Liver (tissue), 9 donors: ENCODE data around the gene CDH23. TPM values are rescaled to one million over a fixed set of nuclear protein-coding genes. Genes with fewer than 3 reads are reported as not detected.

ENCODE experiments used
- DNase-seq: peaks from one replicate; pipeline ENCODE4 v3.0.0-alpha.2; 2017; ENCODE audit warnings: low spot score
- H3K27ac ChIP-seq, 2 donors: one replicate each; pipeline ENCODE4 v1.7.0; 2013; ENCODE audit warnings: inconsistent platforms in 2 of 2, low read length in 2 of 2, control low read depth in 1 of 2, low read depth in 1 of 2, mild to moderate bottlenecking in 1 of 2
- H3K27me3 ChIP-seq, 4 donors: one replicate each; pipeline versions ENCODE4 v1.6.1 to v1.7.0; 2013; ENCODE audit warnings: low read length in 3 of 4, inconsistent platforms in 1 of 4, mild to moderate bottlenecking in 1 of 4, moderate library complexity in 1 of 4; ENCODE audit not compliant: control insufficient read depth in 4 of 4, insufficient read depth in 4 of 4
- H3K36me3 ChIP-seq, 4 donors: one replicate each; pipeline versions ENCODE4 v1.6.1 to v1.7.0; 2013; ENCODE audit warnings: low read length in 3 of 4, mild to moderate bottlenecking in 3 of 4, low read depth in 1 of 4, moderate library complexity in 1 of 4; ENCODE audit not compliant: control insufficient read depth in 4 of 4, insufficient read depth in 3 of 4
- H3K4me1 ChIP-seq, 4 donors: one replicate each; pipeline versions ENCODE4 v1.6.1 to v1.7.0; 2013; ENCODE audit warnings: low read length in 3 of 4, mild to moderate bottlenecking in 3 of 4, moderate library complexity in 1 of 4; ENCODE audit not compliant: control insufficient read depth in 4 of 4, insufficient read depth in 4 of 4
- H3K4me3 ChIP-seq, 3 donors: one replicate each; pipeline versions ENCODE4 v1.6.1 to v1.7.0; 2013; ENCODE audit warnings: low read length in 3 of 3, control low read depth in 1 of 3, low read depth in 1 of 3, mild to moderate bottlenecking in 1 of 3
- H3K9ac ChIP-seq, 2 donors: one replicate each; pipeline ENCODE4 v1.7.0; 2013; ENCODE audit warnings: low read length in 2 of 2, mild to moderate bottlenecking in 2 of 2, moderate library complexity in 2 of 2, control low read depth in 1 of 2, low read depth in 1 of 2
- H3K9me3 ChIP-seq, 4 donors: one replicate each; pipeline versions ENCODE4 v1.6.1 to v1.7.0; 2013; ENCODE audit warnings: low read length in 3 of 4; ENCODE audit not compliant: control insufficient read depth in 4 of 4
- CTCF ChIP-seq: fragments of 150-350 bp; IDR thresholded peaks from 2 replicates; pipeline ENCODE4 v1.5.1; 2017; ENCODE audit warnings: improper control_type of control experiment, low read depth, low read length; ENCODE audit not compliant: missing input control
- EGR1 ChIP-seq, 2 donors: IDR thresholded peaks; 2 replicates each; pipeline ENCODE4 v1.6.1; 2016 to 2018; ENCODE audit warnings: antibody characterized with exemption in 2 of 2, low read depth in 2 of 2
- FOXA1 ChIP-seq: IDR thresholded peaks from 2 replicates; pipeline ENCODE4 v1.6.1; 2016; ENCODE audit warnings: antibody characterized with exemption
- FOXA2 ChIP-seq: IDR thresholded peaks from 2 replicates; pipeline ENCODE4 v1.6.1; 2016; ENCODE audit warnings: antibody characterized with exemption
- GABPA ChIP-seq, 2 donors: IDR thresholded peaks in 1 of 2; conservative IDR thresholded peaks in 1 of 2; 2 replicates each; pipeline ENCODE4 v1.6.1; 2016; ENCODE audit warnings: antibody characterized with exemption in 2 of 2, mild to moderate bottlenecking in 1 of 2, moderate library complexity in 1 of 2
- HNF4A ChIP-seq, 2 donors: conservative IDR thresholded peaks; 2 replicates each; pipeline ENCODE4 v1.6.1; 2016; ENCODE audit warnings: antibody characterized with exemption in 2 of 2, mild to moderate bottlenecking in 2 of 2
- HNF4G ChIP-seq: IDR thresholded peaks from 2 replicates; pipeline ENCODE4 v1.6.1; 2016; ENCODE audit warnings: antibody characterized with exemption
- JUND ChIP-seq, 2 donors: IDR thresholded peaks; 2 replicates each; pipeline ENCODE4 v1.6.1; 2016; ENCODE audit warnings: antibody characterized with exemption in 2 of 2
- NR2F2 ChIP-seq: IDR thresholded peaks from 2 replicates; pipeline ENCODE4 v1.6.1; 2016; ENCODE audit warnings: antibody characterized with exemption
- RAD21 ChIP-seq, 2 donors: IDR thresholded peaks; 2 replicates each; pipeline ENCODE4 v1.6.1; 2016; ENCODE audit warnings: antibody characterized with exemption in 2 of 2, mild to moderate bottlenecking in 2 of 2
- REST ChIP-seq: IDR thresholded peaks from 2 replicates; pipeline ENCODE4 v1.6.1; 2016; ENCODE audit warnings: antibody characterized with exemption, mild to moderate bottlenecking
- RXRA ChIP-seq, 2 donors: IDR thresholded peaks; 2 replicates each; pipeline ENCODE4 v1.6.1; 2017 to 2018; ENCODE audit warnings: antibody characterized with exemption in 2 of 2, mild to moderate bottlenecking in 1 of 2
- SP1 ChIP-seq: IDR thresholded peaks from 2 replicates; pipeline ENCODE4 v1.6.1; 2018; ENCODE audit warnings: antibody characterized with exemption, mild to moderate bottlenecking
- TAF1 ChIP-seq: conservative IDR thresholded peaks from 2 replicates; pipeline ENCODE4 v1.6.1; 2016; ENCODE audit warnings: antibody characterized with exemption, mild to moderate bottlenecking
- YY1 ChIP-seq: IDR thresholded peaks from 2 replicates; pipeline ENCODE4 v1.6.1; 2016; ENCODE audit warnings: antibody characterized with exemption, mild to moderate bottlenecking
- ZBTB33 ChIP-seq: IDR thresholded peaks from 2 replicates; pipeline ENCODE4 v1.6.1; 2016; ENCODE audit warnings: antibody characterized with exemption
- WGBS: extraction: QIAGEN DNeasy Blood & Tissue Kit; methylation state at CpG from one replicate; pipeline ENCODE4 v1.1.7; 2013; 5-methylcytosine and 5-hydroxymethylcytosine counted together
- polyA plus RNA-seq, 2 donors: library from polyadenylated mRNA; stranded (reverse) in 1 of 2; unstranded in 1 of 2; fragments of 200-250 nt in 1 of 2; fragments of >200 nt in 1 of 2; fragmentation: Nextera tagmentation in 1 of 2; extraction: Ambion mirVana in 1 of 2; gene quantifications; one replicate each; pipeline versions ENCODE4 v1.2.1 to v1.2.3, GENCODE V29; 2013 to 2015
- total RNA-seq, 2 donors: library from RNA; depleted of rRNA; stranded (reverse); fragments of >200 nt; gene quantifications; one replicate each; pipeline ENCODE4 v1.2.3, GENCODE V29; 2014
- TF ChIP-seq, protein P1 (sequence below): IDR thresholded peaks from 2 replicates; pipeline ENCODE4 v1.6.1; 2016; ENCODE audit warnings: antibody characterized with exemption
- TF ChIP-seq, protein P2 (sequence below): IDR thresholded peaks from 2 replicates; pipeline ENCODE4 v1.6.1; 2016; ENCODE audit warnings: antibody characterized with exemption
- donor health status: healthy.
- donor health status: healthy.
- donor health status: healthy.
- donor health status: healthy.
- donor health status: healthy.

CDH23 gene
- total and polyA plus RNA-seq, 4 donors = 1.5 to 4.7 (median 3.4) TPM

GRCh38 chr10:71769279-71769823 lies 372.6 kb downstream of the CDH23 start:
- Histone ChIP-seq H3K4me1 (peaks cover 8 to 26% (median 12%) of the 10 kb centered on the region in 4 donors), H3K9ac (peak overlapping the region; percentile 13 to 21), H3K27ac (peak overlapping the region; percentile 44 to 74), H3K27me3 (no peaks in the 10 kb centered on the region), H3K9me3 (no peaks in the 10 kb centered on the region), H3K4me3 (no peak overlapping the region), H3K36me3 (no peaks in the 10 kb centered on the region)
- TF ChIP-seq NR2F2 (no peak), CTCF (no peak), HNF4G (no peak), HNF4A (conservative IDR thresholded peaks at IDR 0.05) (no peak), RAD21 (IDR thresholded peaks at IDR 0.05) (no peak), FOXA2 (no peak), ZBTB33 (no peak), JUND (IDR thresholded peaks at IDR 0.05) (no peak), GABPA (IDR thresholded peaks at IDR 0.05 in 1 of 2, conservative IDR thresholded peaks at IDR 0.05 in 1 of 2) (no peak), FOXA1 (no peak), TAF1 (no peak)
- TF ChIP-seq, protein P1, sequence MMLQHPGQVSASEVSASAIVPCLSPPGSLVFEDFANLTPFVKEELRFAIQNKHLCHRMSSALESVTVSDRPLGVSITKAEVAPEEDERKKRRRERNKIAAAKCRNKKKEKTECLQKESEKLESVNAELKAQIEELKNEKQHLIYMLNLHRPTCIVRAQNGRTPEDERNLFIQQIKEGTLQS = no peak
- TF ChIP-seq, protein P2, sequence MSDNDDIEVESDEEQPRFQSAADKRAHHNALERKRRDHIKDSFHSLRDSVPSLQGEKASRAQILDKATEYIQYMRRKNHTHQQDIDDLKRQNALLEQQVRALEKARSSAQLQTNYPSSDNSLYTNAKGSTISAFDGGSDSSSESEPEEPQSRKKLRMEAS = no peak
- no peak for DNase-seq
- 64% methylated on average over 5 of the region's 5 CpGs for WGBS

DNA sequence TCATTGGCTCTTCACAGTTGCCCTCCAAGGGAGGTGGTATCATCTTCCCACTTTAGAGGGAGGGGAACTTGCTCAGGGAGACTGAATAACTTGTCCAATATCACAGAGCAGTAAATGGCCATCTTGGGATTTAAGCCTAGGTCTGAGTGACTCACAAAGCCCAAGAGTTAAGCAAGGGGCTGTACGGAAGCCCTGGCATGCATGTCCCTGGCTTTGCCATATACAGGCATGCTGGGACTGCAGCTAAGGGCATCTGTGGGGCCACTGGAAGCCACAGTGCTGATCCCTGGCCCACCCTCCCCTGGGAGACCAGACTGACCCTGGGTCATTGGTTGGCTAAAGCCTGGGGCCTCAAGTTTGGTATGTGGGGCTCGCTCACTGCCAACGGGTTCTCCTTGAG lies 373.5 kb downstream of the CDH23 start:
- no peaks in the 10 kb centered on the region for H3K9me3 ChIP-seq
- 88% methylated on average over 3 of the region's 3 CpGs for WGBS
- H3K27ac ChIP-seq = peak overlapping the region; percentile 10 to 74
- H3K36me3 ChIP-seq = no peaks in the 10 kb centered on the region
- peaks cover 8 to 26% (median 12%) of the 10 kb centered on the region in 4 donors for H3K4me1 ChIP-seq
- H3K9ac ChIP-seq = peak overlapping the region in 1 of 2 donors; percentile 26
- H3K27me3 ChIP-seq = no peaks in the 10 kb centered on the region
- H3K4me3 ChIP-seq = no peak overlapping the region
- DNase-seq = no peak
- TF ChIP-seq SP1 (no peak), RAD21 (IDR thresholded peaks at IDR 0.05) (no peak), FOXA1 (no peak), TAF1 (no peak), HNF4A (conservative IDR thresholded peaks at IDR 0.05) (no peak), FOXA2 (no peak), RXRA (IDR thresholded peaks at IDR 0.05) (no peak), JUND (IDR thresholded peaks at IDR 0.05) (no peak), EGR1 (IDR thresholded peaks at IDR 0.05; ENCODE audit: low read depth in 2 of 2) (no peak), REST (no peak), YY1 (no peak), ZBTB33 (no peak), NR2F2 (no peak), HNF4G (no peak), GABPA (IDR thresholded peaks at IDR 0.05 in 1 of 2, conservative IDR thresholded peaks at IDR 0.05 in 1 of 2) (no peak)
- TF ChIP-seq, protein P2 = no peak
- TF ChIP-seq, protein P1 = no peak
